K562 (cell line): ENCODE data around the gene PALMD. TPM values are rescaled to one million over a fixed set of nuclear protein-coding genes. Genes with fewer than 3 reads are reported as not detected.

Experiments used
- ATAC-seq: fragments of 200-7000 bp; cut with Tn5 transposase; 3 replicates; pipeline ENCODE4 v1.9.1; 2020; ENCODE audit warnings: moderate library complexity
- BruUV-seq: library from RNA; stranded (reverse); fragments of 400-500 nt; replicated peaks from 2 replicates; lab custom pipeline; 2021; lab: Mats Ljungman, UMichigan
- CTCF ChIA-PET: fragments of 300-600 bp; formaldehyde crosslinking; extraction: SDS; loops from one replicate; lab custom pipeline; 2021; ENCODE audit warnings: low intra/inter-chr PET ratio; lab: Yijun Ruan, JAX
- POLR2A ChIA-PET: fragments of 300-600, 350-650 bp; sonication (Branson Sonifier 250); formaldehyde crosslinking; extraction: SDS; loops from one replicate; lab custom pipeline; 2021; ENCODE audit warnings: antibody characterized with exemption, inconsistent platforms; lab: Yijun Ruan, JAX
- DNase-seq, 4 experiments: peaks; one replicate each; pipeline versions ENCODE4 v3.0.0 to v3.0.0-alpha.2; 2011 to 2018; ENCODE audit warnings: low spot score in 3 of 4, mixed read lengths in 3 of 4; ENCODE audit errors: extremely low read depth in 1 of 4
- FAIRE-seq: peaks from 2 replicates; lab custom pipeline; 2011; peaks lifted over from hg19 to GRCh38; lab: Jason Lieb, UNC
- H2AFZ ChIP-seq: 2 replicates; pipeline ENCODE4 v1.6.0; 2011; ENCODE audit warnings: low read depth, low read length, control low read depth, inconsistent platforms
- H3K27ac ChIP-seq: fragments of 200-600 bp; 3 replicates; pipeline ENCODE4 v1.8.0; 2011; ENCODE audit warnings: low read depth, mild to moderate bottlenecking, control low read depth, inconsistent platforms, low read length, moderate library complexity, mixed read lengths; ENCODE audit errors: extremely low read depth
- H3K27me3 ChIP-seq, 2 experiments: fragments of 300-600 bp in 1 of 2; 2 replicates in 1 of 2; 3 replicates in 1 of 2; pipeline versions ENCODE4 v1.6.0 to v1.8.0; 2011; ENCODE audit warnings: inconsistent platforms in 2 of 2, low read length in 2 of 2, mild to moderate bottlenecking in 1 of 2, mixed read lengths in 1 of 2, moderate library complexity in 1 of 2; ENCODE audit not compliant: control insufficient read depth in 2 of 2, insufficient read depth in 2 of 2
- H3K36me3 ChIP-seq: fragments of 300-600 bp; 3 replicates; pipeline ENCODE4 v1.8.0; 2011; ENCODE audit warnings: mild to moderate bottlenecking, low read length, inconsistent platforms; ENCODE audit not compliant: control insufficient read depth, insufficient read depth
- H3K4me1 ChIP-seq, 2 experiments: fragments of 200-600 bp in 1 of 2; replicated peaks in 1 of 2; 2 replicates in 1 of 2; 3 replicates in 1 of 2; pipeline versions ENCODE4 v1.5.1 to v1.8.0; 2011; ENCODE audit warnings: inconsistent platforms in 2 of 2, low read length in 2 of 2, mild to moderate bottlenecking in 1 of 2, mixed read lengths in 1 of 2, moderate library complexity in 1 of 2; ENCODE audit not compliant: control insufficient read depth in 2 of 2, insufficient read depth in 2 of 2
- H3K4me2 ChIP-seq: 2 replicates; pipeline ENCODE4 v1.6.1; 2011; ENCODE audit warnings: low read length, control low read depth, inconsistent platforms, mixed read lengths; ENCODE audit not compliant: insufficient read depth
- H3K4me3 ChIP-seq: fragments of 200-600 bp; sonication (generic), shearing (Covaris generic); 2 replicates; pipeline ENCODE4 v1.5.1; 2016; ENCODE audit warnings: control low read depth, inconsistent platforms
- H3K79me2 ChIP-seq: fragments of 200-600 bp; 3 replicates; pipeline ENCODE4 v1.8.0; 2011; ENCODE audit warnings: low read length, inconsistent platforms; ENCODE audit not compliant: control insufficient read depth, insufficient read depth
- H3K9ac ChIP-seq, 2 experiments: 2 replicates each; pipeline versions ENCODE4 v1.6.0 to v1.6.1; 2011; ENCODE audit warnings: low read depth in 2 of 2, low read length in 2 of 2, control low read depth in 1 of 2, inconsistent platforms in 1 of 2, mild to moderate bottlenecking in 1 of 2, mixed read lengths in 1 of 2; ENCODE audit not compliant: insufficient read depth in 1 of 2
- H3K9me1 ChIP-seq: one replicate; pipeline ENCODE4 v1.6.0; 2011; ENCODE audit warnings: inconsistent platforms, mild to moderate bottlenecking, low read length, moderate library complexity; ENCODE audit not compliant: control insufficient read depth, insufficient read depth
- H3K9me3 ChIP-seq: replicated peaks from 2 replicates; pipeline ENCODE4 v1.5.1; 2011; ENCODE audit warnings: low read depth, low read length, inconsistent platforms; ENCODE audit not compliant: control insufficient read depth, insufficient read depth
- H4K20me1 ChIP-seq: replicated peaks from 2 replicates; pipeline ENCODE4 v1.6.1; 2011; ENCODE audit warnings: low read length, inconsistent platforms, mixed read lengths; ENCODE audit not compliant: control insufficient read depth, insufficient read depth
- C11orf30 ChIP-seq: fragments of 450-650 bp; IDR thresholded peaks from 2 replicates; pipeline ENCODE4 v1.6.1; 2016; ENCODE audit warnings: low read depth, mild to moderate bottlenecking
- CEBPG ChIP-seq, 3 experiments: fragments of 200-800 bp in 1 of 3; sonication (Bioruptor generic) in 1 of 3; sonication (generic) in 1 of 3; formaldehyde crosslinking in 1 of 3; IDR thresholded peaks in 2 of 3; conservative IDR thresholded peaks in 1 of 3; 2 replicates each; pipeline versions ENCODE4 v1.6.1 to v1.8.0; 2016 to 2022; ENCODE audit warnings: missing compliant biosample characterization in 2 of 3, missing genetic modification characterization in 2 of 3, mild to moderate bottlenecking in 1 of 3, missing genetic modification reagents in 1 of 3
- CXXC5 ChIP-seq: fragments of 250-450 bp; sonication (Bioruptor Pico); IDR thresholded peaks from 2 replicates; pipeline ENCODE4 v1.8.0; 2022; ENCODE audit warnings: inconsistent platforms, mild to moderate bottlenecking, moderate library complexity
- EP400 ChIP-seq: fragments of 450-650 bp; IDR thresholded peaks from 2 replicates; pipeline ENCODE4 v1.6.1; 2017; ENCODE audit warnings: antibody characterized with exemption, mild to moderate bottlenecking, moderate library complexity
- ESRRA ChIP-seq: fragments of 450-650 bp; IDR thresholded peaks from 2 replicates; pipeline ENCODE4 v1.6.1; 2014; ENCODE audit warnings: low read depth, mild to moderate bottlenecking, moderate library complexity, borderline replicate concordance
- FOSL1 ChIP-seq: fragments of 200-800 bp; sonication (Bioruptor generic); conservative IDR thresholded peaks from 2 replicates; pipeline ENCODE4 v1.6.1; 2016; ENCODE audit warnings: missing genetic modification characterization, missing compliant biosample characterization
- FOXJ2 ChIP-seq: fragments of 200-800 bp; sonication (Bioruptor generic); IDR thresholded peaks from 2 replicates; pipeline ENCODE4 v1.6.1; 2016; ENCODE audit warnings: missing genetic modification characterization, missing compliant biosample characterization
- JUND ChIP-seq, 2 experiments: IDR thresholded peaks; 2 replicates in 1 of 2; 3 replicates in 1 of 2; pipeline ENCODE4 v1.6.1; 2011; ENCODE audit warnings: borderline replicate concordance in 2 of 2, low read depth in 2 of 2, low read length in 2 of 2, improper control_type of control experiment in 1 of 2, missing biosample characterization in 1 of 2, missing genetic modification characterization in 1 of 2, missing genetic modification reagents in 1 of 2
- MAFG ChIP-seq: fragments of 450-650 bp; conservative IDR thresholded peaks from 2 replicates; pipeline ENCODE4 v1.6.1; 2016; ENCODE audit warnings: missing genetic modification characterization, missing compliant biosample characterization
- MED1 ChIP-seq: sonication (generic); formaldehyde crosslinking; IDR thresholded peaks from 2 replicates; pipeline ENCODE4 v1.8.1; 2023; ENCODE audit warnings: missing genetic modification reagents, borderline replicate concordance
- NCOA2 ChIP-seq, 2 experiments: fragments of 450-650 bp; IDR thresholded peaks; 2 replicates each; pipeline ENCODE4 v1.6.1; 2018; ENCODE audit warnings: mild to moderate bottlenecking in 2 of 2, moderate library complexity in 1 of 2; ENCODE audit not compliant: partially characterized antibody in 2 of 2
- SPI1 ChIP-seq: IDR thresholded peaks from 2 replicates; pipeline ENCODE4 v1.6.1; 2011; ENCODE audit warnings: low read depth, low read length, control low read depth, borderline replicate concordance
- SRSF1 ChIP-seq: fragments of 200-400 bp; formaldehyde crosslinking; IDR thresholded peaks from 2 replicates; pipeline ENCODE4 v1.6.1; 2017; ENCODE audit warnings: mild to moderate bottlenecking, low read depth, low read length, moderate library complexity
- ZEB2 ChIP-seq: fragments of 450-650 bp; IDR thresholded peaks from 2 replicates; pipeline ENCODE4 v1.6.1; 2016
- ZNF239 ChIP-seq: fragments of 250-450 bp; sonication (Bioruptor Pico); IDR thresholded peaks from 2 replicates; pipeline ENCODE4 v1.4.0; 2020; ENCODE audit warnings: mild to moderate bottlenecking
- ZNF316 ChIP-seq: fragments of 450-650 bp; IDR thresholded peaks from 2 replicates; pipeline ENCODE4 v1.6.1; 2016
- WGBS: fragments of 100-300 bp; shearing (Covaris generic); methylation state at CpG from one replicate; pipeline ENCODE4 v1.1.6; 2016; ENCODE audit warnings: low coverage, mixed read lengths; ENCODE audit not compliant: insufficient coverage; ENCODE audit errors: missing lambda C conversion rate; 5-methylcytosine and 5-hydroxymethylcytosine counted together
- in situ Hi-C: fragments of 300-500 bp; cut with MboI; formaldehyde crosslinking; loops from 4 replicates; pipeline ENCODE4 v1.15.0; 2018; ENCODE audit warnings: inconsistent platforms, mixed read lengths
- intact Hi-C: fragments of 100-400 bp; cut with micrococcal nuclease; formaldehyde crosslinking; loops from 2 replicates; pipeline ENCODE4 v1.14.2; 2022
- polyA plus RNA-seq, 8 experiments: library from polyadenylated mRNA; depleted of rRNA in 4 of 8; stranded (reverse) in 5 of 8; unstranded in 3 of 8; fragments of >200 nt; fragmentation: Nextera tagmentation in 2 of 8; fragmentation: Illumina TruSeq in 1 of 8; extraction: Ambion mirVana in 2 of 8; extraction: Trizol in 1 of 8; gene quantifications; 2 replicates each; pipeline versions ENCODE4 v1.2.1 to v1.2.3, GENCODE V29; 2011 to 2014; ENCODE audit warnings: inconsistent platforms in 1 of 8, missing spikeins in 1 of 8
- total RNA-seq, 7 experiments: library from RNA; depleted of rRNA in 6 of 7; stranded (reverse); fragments of >200 nt in 6 of 7; fragmentation: Illumina TruSeq in 2 of 7; extraction: Trizol in 2 of 7; gene quantifications; 2 replicates each; pipeline versions ENCODE4 v1.2.1 to v1.2.3, GENCODE V29; 2011 to 2021; ENCODE audit warnings: low replicate concordance in 1 of 7
- TF ChIP-seq, protein P1 (sequence below): fragments of 450-650 bp; formaldehyde crosslinking; IDR thresholded peaks from 2 replicates; pipeline ENCODE4 v1.4.0; 2022; ENCODE audit warnings: mild to moderate bottlenecking, moderate library complexity

PALMD gene
- total and polyA plus RNA-seq, 9 of the 15 experiments (the other 6 are each of a cell fraction or from before 2014, with no cell fraction given) = 2.7 to 13.5 (median 5.4) TPM

DNA sequence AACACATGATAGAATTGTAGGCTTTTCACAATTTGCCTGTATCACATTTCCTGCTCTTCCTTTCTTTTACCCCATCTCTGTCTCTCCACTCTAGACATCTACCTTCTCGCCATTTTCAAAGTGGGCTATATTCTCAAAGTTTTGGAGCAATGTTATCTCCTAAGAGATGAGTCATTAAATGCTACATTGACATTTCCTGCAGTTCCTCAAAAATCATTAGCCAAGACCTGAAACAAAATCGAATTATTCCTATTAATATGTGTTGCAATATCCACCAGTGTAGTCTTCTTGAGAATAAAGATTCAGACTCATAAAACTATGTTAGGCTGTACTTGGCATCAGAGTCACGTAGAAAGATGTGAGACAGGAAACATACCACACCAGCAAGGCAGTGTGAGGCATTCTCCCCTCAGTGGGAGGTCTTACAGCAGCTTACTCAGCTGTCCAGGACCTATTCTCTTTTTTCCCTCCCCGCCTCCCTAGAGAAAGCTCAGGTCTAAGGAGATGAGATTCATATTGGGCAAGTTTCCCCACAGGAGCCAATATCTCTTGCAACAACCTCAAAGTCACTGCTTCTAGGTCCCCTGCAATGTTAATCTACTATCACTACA is 81.8 kb downstream of the PALMD start:
- POLR2A ChIA-PET = interaction anchor here (0.6 kb wide), 1 partner anchor 11 kb away, joined by 3 read pairs; no protein-coding TSS in a partner anchor
- FAIRE-seq = no peak
- Histone ChIP-seq H3K9me3 (no peaks in the 10 kb centered on the region), H3K9ac (no peak overlapping the region), H3K27me3 (no peaks in the 10 kb centered on the region), H3K36me3 (peaks cover 64% of the 10 kb centered on the region), H3K9me1 (no peaks in the 10 kb centered on the region), H3K4me2 (no peak overlapping the region), H3K4me3 (no peak overlapping the region), H3K79me2 (no peaks in the 10 kb centered on the region)
- WGBS = 65% methylated on average over 4 of the region's 4 CpGs
- intact Hi-C loops = no loop called here
- in situ Hi-C loops = no loop called here
- TF ChIP-seq, protein P1, sequence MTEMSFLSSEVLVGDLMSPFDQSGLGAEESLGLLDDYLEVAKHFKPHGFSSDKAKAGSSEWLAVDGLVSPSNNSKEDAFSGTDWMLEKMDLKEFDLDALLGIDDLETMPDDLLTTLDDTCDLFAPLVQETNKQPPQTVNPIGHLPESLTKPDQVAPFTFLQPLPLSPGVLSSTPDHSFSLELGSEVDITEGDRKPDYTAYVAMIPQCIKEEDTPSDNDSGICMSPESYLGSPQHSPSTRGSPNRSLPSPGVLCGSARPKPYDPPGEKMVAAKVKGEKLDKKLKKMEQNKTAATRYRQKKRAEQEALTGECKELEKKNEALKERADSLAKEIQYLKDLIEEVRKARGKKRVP (CRISPR knock-in tag) = no peak
- TF ChIP-seq CEBPG (CRISPR knock-in tag; IDR thresholded peaks at IDR 0.05) = no peak
- 0 out of 4 replicates have a peak, but pooled peaks of 1 of the 2 experiments have one; percentile 23 for TF ChIP-seq CEBPG (tag; conservative IDR thresholded peaks at IDR 0.05 in 1 of 2, IDR thresholded peaks at IDR 0.05 in 1 of 2)
- no peak for TF ChIP-seq MED1 (CRISPR knock-in tag)
- TF ChIP-seq C11orf30 = peak; percentile 70; the same call in 1 of the 2 replicates
- no peak for TF ChIP-seq NCOA2 (IDR thresholded peaks at IDR 0.05; ENCODE audit: partially characterized antibody in 2 of 2)
- TF ChIP-seq ESRRA = no peak
- no peak for TF ChIP-seq JUND (IDR thresholded peaks at IDR 0.05; ENCODE audit: borderline replicate concordance, low read depth, low read length)
- 0 out of 3 replicates have a peak, but pooled peaks have one; percentile 16 for TF ChIP-seq JUND (tag; IDR thresholded peaks at IDR 0.05; ENCODE audit: borderline replicate concordance, low read depth, low read length)
- TF ChIP-seq FOXJ2 (tag) = no peak
- TF ChIP-seq EP400 = no peak
- no peak for TF ChIP-seq ZEB2
- TF ChIP-seq CXXC5 (CRISPR knock-in tag) = no peak
- peak; percentile 67 for TF ChIP-seq ZNF316
- TF ChIP-seq ZNF239 = no peak
- TF ChIP-seq FOSL1 = peak; percentile 57
- no peak for TF ChIP-seq SRSF1
- TF ChIP-seq MAFG (tag) = 0 out of 2 replicates have a peak, but pooled peaks have one; percentile 22
- peak; percentile 40; the same call in 1 of the 2 replicates for TF ChIP-seq SPI1
- TF ChIP-seq, all 486 proteins: peak for 7
- H2AFZ ChIP-seq = no peak overlapping the region
- ATAC-seq (peak; percentile 17; the same call in 1 of the 3 replicates), DNase-seq (no peak)
- CTCF ChIA-PET = no interaction called here
- no TSS peak for BruUV-seq
- no peak overlapping the region for H3K27ac ChIP-seq
- peaks cover 0 to 5% of the 10 kb centered on the region in 2 experiments; a peak in 1 of 5 replicates for H3K4me1 ChIP-seq
- no peaks in the 10 kb centered on the region for H4K20me1 ChIP-seq
